A673 (cell line): ENCODE results near the gene CDKN2B-AS1.

Experiments used
- CTCF ChIP-seq: fragments of 300-800, 200-600 bp; sonication (generic); conservative IDR thresholded peaks from 2 replicates; pipeline ENCODE4 v1.5.1; 2017; ENCODE audit warnings: low read depth, mild to moderate bottlenecking, antibody characterized with exemption, low read length, moderate library complexity, mixed read lengths
- EZH2 ChIP-seq: fragments of 200-600 bp; sonication (generic); IDR thresholded peaks from 2 replicates; pipeline ENCODE4 v1.6.1; 2017; ENCODE audit warnings: borderline replicate concordance, low read depth, mild to moderate bottlenecking, mixed read lengths, antibody characterized with exemption, low read length; ENCODE audit not compliant: poor library complexity, severe bottlenecking

- no peak for TF ChIP-seq CTCF
- TF ChIP-seq EZH2 = no peak
Measured at GRCh38 chr9:21996438-21996837, 1.8 kb downstream of the CDKN2B-AS1 start.
